Left ventricle myocardium inferior (tissue), 1 donor: ENCODE results near the gene HHAT. TPM values are rescaled to one million over a fixed set of nuclear protein-coding genes. Genes with fewer than 3 reads are reported as not detected.

ENCODE experiments used
- DNase-seq: peaks from one replicate; pipeline ENCODE4 v3.0.0-alpha.2; 2020
- H3K27ac ChIP-seq: fragments of 200-600 bp; replicated peaks from 2 replicates; pipeline ENCODE4 v1.8.0; 2021
- H3K27me3 ChIP-seq: fragments of 200-600 bp; 2 replicates; pipeline ENCODE4 v1.8.0; 2021; ENCODE audit warnings: low read depth
- H3K36me3 ChIP-seq: fragments of 200-600 bp; 2 replicates; pipeline ENCODE4 v1.8.0; 2021
- H3K4me1 ChIP-seq: fragments of 200-600 bp; 2 replicates; pipeline ENCODE4 v1.8.0; 2021
- H3K4me3 ChIP-seq: fragments of 200-600 bp; 2 replicates; pipeline ENCODE4 v1.8.0; 2021; ENCODE audit warnings: mild to moderate bottlenecking, moderate library complexity
- H3K9me3 ChIP-seq: fragments of 200-600 bp; replicated peaks from 2 replicates; pipeline ENCODE4 v1.8.0; 2021
- intact Hi-C: fragments of 100-400 bp; cut with micrococcal nuclease; formaldehyde crosslinking; loops from one replicate; pipeline ENCODE4 v1.11.0; 2022
- total RNA-seq: library from RNA; stranded (reverse); fragmentation: NEBNext Ultra II Directional; extraction: Animal tissue kit (Norgen Biotek cat#: 25700); gene quantifications from one replicate; pipeline ENCODE4 v1.2.1, GENCODE V29; 2021
- TF ChIP-seq, protein P1 (sequence below): fragments of 200-600 bp; IDR thresholded peaks from 2 replicates; pipeline ENCODE4 v1.8.0; 2021; ENCODE audit warnings: antibody characterized with exemption, mild to moderate bottlenecking, borderline replicate concordance
- donor health status: DM: no; HTN: yes; CAD: no; lungs with severe emphysema.

HHAT gene
- total RNA-seq, 1 donor from 2014 or later, result 2.1 TPM

GRCh38 chr1:210588946-210589345 is 260.2 kb downstream of the HHAT start:
- Histone ChIP-seq H3K9me3 (peaks cover 28% of the 10 kb centered on the region), H3K27ac (no peak overlapping the region), H3K36me3 (peaks cover 3% of the 10 kb centered on the region), H3K4me3 (no peak overlapping the region), H3K27me3 (no peaks in the 10 kb centered on the region), H3K4me1 (no peaks in the 10 kb centered on the region)
- no peak for DNase-seq
- TF ChIP-seq, protein P1, sequence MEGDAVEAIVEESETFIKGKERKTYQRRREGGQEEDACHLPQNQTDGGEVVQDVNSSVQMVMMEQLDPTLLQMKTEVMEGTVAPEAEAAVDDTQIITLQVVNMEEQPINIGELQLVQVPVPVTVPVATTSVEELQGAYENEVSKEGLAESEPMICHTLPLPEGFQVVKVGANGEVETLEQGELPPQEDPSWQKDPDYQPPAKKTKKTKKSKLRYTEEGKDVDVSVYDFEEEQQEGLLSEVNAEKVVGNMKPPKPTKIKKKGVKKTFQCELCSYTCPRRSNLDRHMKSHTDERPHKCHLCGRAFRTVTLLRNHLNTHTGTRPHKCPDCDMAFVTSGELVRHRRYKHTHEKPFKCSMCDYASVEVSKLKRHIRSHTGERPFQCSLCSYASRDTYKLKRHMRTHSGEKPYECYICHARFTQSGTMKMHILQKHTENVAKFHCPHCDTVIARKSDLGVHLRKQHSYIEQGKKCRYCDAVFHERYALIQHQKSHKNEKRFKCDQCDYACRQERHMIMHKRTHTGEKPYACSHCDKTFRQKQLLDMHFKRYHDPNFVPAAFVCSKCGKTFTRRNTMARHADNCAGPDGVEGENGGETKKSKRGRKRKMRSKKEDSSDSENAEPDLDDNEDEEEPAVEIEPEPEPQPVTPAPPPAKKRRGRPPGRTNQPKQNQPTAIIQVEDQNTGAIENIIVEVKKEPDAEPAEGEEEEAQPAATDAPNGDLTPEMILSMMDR, result no peak
- intact Hi-C loops, result no loop called here

- TF ChIP-seq, protein P1, result no peak
- intact Hi-C loops, result no loop called here
Observed at GRCh38 chr1:210591214-210591613, 262.5 kb downstream of the HHAT start.

GRCh38 chr1:210594605-210595004 is 265.9 kb downstream of the HHAT start:
- no peak for DNase-seq
- no peak overlapping the region for H3K4me3 ChIP-seq
- intact Hi-C loops, result no loop called here
- TF ChIP-seq, protein P1, result no peak
- H3K27ac ChIP-seq, result no peak overlapping the region
- peaks cover 23% of the 10 kb centered on the region for H3K9me3 ChIP-seq
- H3K27me3 ChIP-seq, result no peaks in the 10 kb centered on the region
- no peaks in the 10 kb centered on the region for H3K4me1 ChIP-seq
- no peaks in the 10 kb centered on the region for H3K36me3 ChIP-seq

More at GRCh38 chr1:210591214-210591613, 262.5 kb downstream of the HHAT start:
- Histone ChIP-seq H3K4me1 (no peaks in the 10 kb centered on the region), H3K9me3 (peaks cover 28% of the 10 kb centered on the region), H3K27ac (no peak overlapping the region), H3K27me3 (no peaks in the 10 kb centered on the region), H3K4me3 (no peak overlapping the region), H3K36me3 (peaks cover 3% of the 10 kb centered on the region)
- no peak for DNase-seq

- no peaks in the 10 kb centered on the region for H3K4me1 ChIP-seq
- no peak overlapping the region for H3K27ac ChIP-seq
- H3K36me3 ChIP-seq, result no peaks in the 10 kb centered on the region
- intact Hi-C loops, result no loop called here
- peaks cover 14% of the 10 kb centered on the region for H3K9me3 ChIP-seq
- no peak for DNase-seq
- H3K4me3 ChIP-seq, result no peak overlapping the region
- TF ChIP-seq, protein P1, result no peak
- no peaks in the 10 kb centered on the region for H3K27me3 ChIP-seq
Observed at GRCh38 chr1:210596641-210597040, 267.9 kb downstream of the HHAT start.

GRCh38 chr1:210597555-210598134 is 268.9 kb downstream of the HHAT start:
- Histone ChIP-seq H3K27ac (no peak overlapping the region), H3K4me3 (no peak overlapping the region), H3K27me3 (no peaks in the 10 kb centered on the region), H3K4me1 (no peaks in the 10 kb centered on the region), H3K9me3 (peaks cover 5% of the 10 kb centered on the region), H3K36me3 (no peaks in the 10 kb centered on the region)
- no peak for DNase-seq
- TF ChIP-seq, protein P1, result no peak
- intact Hi-C loops, result no loop called here
